NB4 (cell line): ENCODE results near the gene TMEM106C.
A peak's percentile ranks its signal among the peaks of the same experiment; 100 is the strongest.

Source experiments
- DNase-seq: peaks from one replicate; pipeline ENCODE4 v3.0.0; 2010; ENCODE audit warnings: low read depth
- H3K4me3 ChIP-seq: one replicate; pipeline ENCODE4 v1.5.1; 2011; ENCODE audit warnings: mild to moderate bottlenecking, low read depth, low read length, moderate library complexity
- CTCF ChIP-seq: IDR thresholded peaks from one replicate; pipeline ENCODE4 v1.5.1; 2012; ENCODE audit warnings: low read depth, low read length
- MAX ChIP-seq: IDR thresholded peaks from 2 replicates; pipeline ENCODE4 v1.6.1; 2011; ENCODE audit warnings: low read depth, low read length
- MYC ChIP-seq: IDR thresholded peaks from 2 replicates; pipeline ENCODE4 v1.6.1; 2011; ENCODE audit warnings: low read depth, low read length
- POLR2A ChIP-seq: IDR thresholded peaks from 2 replicates; pipeline ENCODE4 v1.6.1; 2011; ENCODE audit warnings: mild to moderate bottlenecking; ENCODE audit not compliant: insufficient read length; ENCODE audit errors: extremely low read depth

The TMEM106C gene

GRCh38 chr12:48002773-48003218, 39.4 kb downstream of the TMEM106C start:
- no peak for DNase-seq
- TF ChIP-seq MAX (no peak), CTCF (no peak), POLR2A (no peak), MYC (no peak)
- H3K4me3 ChIP-seq = no peak overlapping the region

GRCh38 chr12:48003226-48004052, 40.0 kb downstream of the TMEM106C start:
- peak; percentile 22 for DNase-seq
- TF ChIP-seq MYC (no peak), MAX (no peak), CTCF (peak; percentile 10), POLR2A (no peak)
- H3K4me3 ChIP-seq = no peak overlapping the region

- no peak for TF ChIP-seq MYC
- no peak for TF ChIP-seq CTCF
- TF ChIP-seq MAX = no peak
- TF ChIP-seq POLR2A = no peak
- DNase-seq = peak; percentile 59
- no peak within 1 kb of the TSS for H3K4me3 ChIP-seq
These were observed 40.9 kb downstream of the TMEM106C start, which contains the start of gene COL2A1 for GRCh38 chr12:48004053-48004941. Gene COL2A1, minus strand, starts transcription at chr12:48004476. Its CDS starts 155 bp downstream, at chr12:48004321.

- no peak overlapping the region for H3K4me3 ChIP-seq
- TF ChIP-seq POLR2A (no peak), CTCF (no peak), MAX (no peak), MYC (no peak)
- no peak for DNase-seq
These were observed 41.8 kb downstream of the TMEM106C start for GRCh38 chr12:48005001-48005749.

GRCh38 chr12:48005750-48006021, 42.3 kb downstream of the TMEM106C start:
- no peak overlapping the region for H3K4me3 ChIP-seq
- TF ChIP-seq MAX (no peak), CTCF (no peak), MYC (no peak), POLR2A (no peak)
- no peak for DNase-seq
